ENCODE data around the gene FOXP1.
A peak's percentile ranks its signal among the peaks of the same experiment; 100 is the strongest.

Gene FOXP1

DNA sequence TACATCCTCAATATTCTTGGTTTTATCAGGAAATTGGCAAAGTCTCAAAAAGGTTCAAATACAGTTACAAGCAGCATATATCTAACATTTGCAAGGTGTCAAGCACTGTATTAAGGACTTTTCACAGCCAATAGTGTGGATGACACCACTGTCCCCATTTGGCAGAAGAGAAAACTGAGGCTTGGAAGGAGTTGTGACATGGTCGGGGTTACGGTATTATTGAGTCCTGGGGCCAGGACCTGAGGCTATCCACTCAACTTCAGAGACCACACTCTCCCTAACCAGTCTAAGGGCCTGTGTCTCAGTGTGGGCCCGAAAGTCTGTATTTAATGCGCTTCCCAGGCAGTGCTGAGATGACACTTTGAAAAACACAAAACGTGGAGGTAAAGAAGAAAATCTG, 99.1 kb downstream of the FOXP1 start:
- H3K4me1 ChIP-seq (ENCODE audit: control insufficient read depth, insufficient read depth, low read length) = peaks cover 25% of the 10 kb centered on the region
- no peak overlapping the region for H3K9ac ChIP-seq (ENCODE audit: low read depth, low read length)
- no peaks in the 10 kb centered on the region for H3K36me3 ChIP-seq (ENCODE audit: control insufficient read depth, insufficient read depth, low read length)
- H3K9me3 ChIP-seq (ENCODE audit: control insufficient read depth, insufficient read depth, low read length) = no peaks in the 10 kb centered on the region
- no peak overlapping the region for H3K27ac ChIP-seq (ENCODE audit: low read depth, low read length)
- no peaks in the 10 kb centered on the region for H3K27me3 ChIP-seq (ENCODE audit: control insufficient read depth, insufficient read depth, low read length)
- H3K4me3 ChIP-seq (ENCODE audit: low read depth, low read length) = no peak overlapping the region

DNA sequence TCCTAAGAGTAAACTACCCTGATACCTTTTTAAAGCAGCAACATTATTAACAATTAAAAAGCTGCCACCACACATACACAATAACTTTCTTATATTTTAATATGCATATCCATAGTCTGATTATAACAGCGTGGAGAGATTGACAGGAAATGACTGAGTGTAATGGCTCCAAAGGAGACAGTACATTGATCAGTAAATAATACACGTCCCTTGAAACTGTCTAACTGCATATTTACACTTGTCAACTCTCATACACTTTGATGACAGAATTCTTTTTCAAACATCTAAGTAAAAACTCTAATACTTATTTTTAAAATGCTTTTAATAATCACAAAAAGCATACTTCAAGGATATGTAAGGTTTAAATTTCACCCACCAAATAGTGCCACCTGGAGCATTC, 99.5 kb downstream of the FOXP1 start:
- no peaks in the 10 kb centered on the region for H3K27me3 ChIP-seq (ENCODE audit: control insufficient read depth, insufficient read depth, low read length)
- H3K9ac ChIP-seq (ENCODE audit: low read depth, low read length) = no peak overlapping the region
- no peak overlapping the region for H3K4me3 ChIP-seq (ENCODE audit: low read depth, low read length)
- no peak overlapping the region for H3K27ac ChIP-seq (ENCODE audit: low read depth, low read length)
- H3K36me3 ChIP-seq (ENCODE audit: control insufficient read depth, insufficient read depth, low read length) = no peaks in the 10 kb centered on the region
- peaks cover 21% of the 10 kb centered on the region for H3K4me1 ChIP-seq (ENCODE audit: control insufficient read depth, insufficient read depth, low read length)
- no peaks in the 10 kb centered on the region for H3K9me3 ChIP-seq (ENCODE audit: control insufficient read depth, insufficient read depth, low read length)

DNA sequence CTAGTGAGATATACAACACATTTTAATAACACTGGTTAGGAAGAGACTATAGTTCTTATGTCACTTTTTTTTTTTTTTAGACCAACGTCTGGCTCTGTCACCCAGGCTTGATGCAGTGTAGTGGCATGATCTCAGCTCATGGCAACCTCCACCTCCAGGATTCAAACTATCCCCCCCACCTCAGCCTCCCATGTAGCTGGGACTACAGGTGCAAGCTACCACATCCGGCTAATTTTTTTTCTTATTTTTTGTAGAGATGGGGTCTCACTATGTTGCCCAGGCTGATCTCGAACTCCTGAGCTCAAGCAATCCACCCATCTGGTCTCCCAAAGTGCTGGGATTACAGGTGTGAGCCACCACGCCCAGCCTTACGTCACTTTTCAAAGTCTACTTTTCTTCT, 100.8 kb downstream of the FOXP1 start:
- no peak overlapping the region for H3K27ac ChIP-seq (ENCODE audit: low read depth, low read length)
- no peaks in the 10 kb centered on the region for H3K9me3 ChIP-seq (ENCODE audit: control insufficient read depth, insufficient read depth, low read length)
- no peak overlapping the region for H3K4me3 ChIP-seq (ENCODE audit: low read depth, low read length)
- no peaks in the 10 kb centered on the region for H3K36me3 ChIP-seq (ENCODE audit: control insufficient read depth, insufficient read depth, low read length)
- H3K4me1 ChIP-seq (ENCODE audit: control insufficient read depth, insufficient read depth, low read length) = peaks cover 18% of the 10 kb centered on the region
- H3K27me3 ChIP-seq (ENCODE audit: control insufficient read depth, insufficient read depth, low read length) = no peaks in the 10 kb centered on the region
- H3K9ac ChIP-seq (ENCODE audit: low read depth, low read length) = no peak overlapping the region

DNA sequence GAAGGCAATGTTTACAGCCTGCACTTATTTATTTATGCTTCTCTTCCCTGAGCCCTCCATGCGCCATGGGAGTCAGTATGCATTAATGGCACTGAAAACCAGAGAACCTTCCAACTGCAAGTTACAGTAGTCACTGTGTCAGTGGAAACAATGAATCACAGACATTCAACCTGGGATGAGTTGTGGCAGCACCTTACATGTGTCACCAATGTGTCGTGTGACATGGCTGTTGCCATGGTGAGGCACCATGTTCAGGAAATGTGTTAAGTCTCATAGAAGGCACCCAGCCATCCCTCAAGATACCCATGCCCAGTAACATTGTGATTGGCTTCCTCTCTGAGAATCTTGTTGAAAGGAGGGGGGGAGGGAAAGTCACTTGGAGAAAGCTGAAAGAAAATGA, 105.0 kb downstream of the FOXP1 start:
- Histone ChIP-seq H3K9me3 (ENCODE audit: control insufficient read depth, insufficient read depth, low read length) (no peaks in the 10 kb centered on the region), H3K36me3 (ENCODE audit: control insufficient read depth, insufficient read depth, low read length) (no peaks in the 10 kb centered on the region), H3K4me1 (ENCODE audit: control insufficient read depth, insufficient read depth, low read length) (peaks cover 12% of the 10 kb centered on the region), H3K27me3 (ENCODE audit: control insufficient read depth, insufficient read depth, low read length) (no peaks in the 10 kb centered on the region), H3K9ac (ENCODE audit: low read depth, low read length) (no peak overlapping the region), H3K27ac (ENCODE audit: low read depth, low read length) (no peak overlapping the region), H3K4me3 (ENCODE audit: low read depth, low read length) (no peak overlapping the region)

DNA sequence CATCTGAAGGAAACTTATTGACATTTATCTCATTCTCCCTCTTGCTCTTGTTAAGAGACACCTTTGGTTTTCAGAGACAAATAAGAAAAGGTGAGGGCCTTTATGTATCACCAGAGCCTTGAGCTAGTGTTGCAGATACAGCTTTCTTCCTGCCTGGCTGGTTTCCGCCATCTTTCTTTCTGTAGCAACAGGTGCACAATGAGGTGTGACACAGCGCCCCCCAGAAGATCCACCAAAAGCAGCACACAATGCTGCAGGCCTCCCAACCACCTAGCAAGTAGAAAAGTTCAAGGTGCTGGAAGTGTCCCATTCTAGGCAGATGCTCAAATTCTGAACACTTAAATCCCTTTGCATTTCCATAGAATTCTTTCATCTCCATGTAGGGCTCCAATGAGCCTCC, 106.6 kb downstream of the FOXP1 start:
- H3K27ac ChIP-seq (ENCODE audit: low read depth, low read length) = no peak overlapping the region
- H3K36me3 ChIP-seq (ENCODE audit: control insufficient read depth, insufficient read depth, low read length) = no peaks in the 10 kb centered on the region
- H3K9me3 ChIP-seq (ENCODE audit: control insufficient read depth, insufficient read depth, low read length) = no peaks in the 10 kb centered on the region

DNA sequence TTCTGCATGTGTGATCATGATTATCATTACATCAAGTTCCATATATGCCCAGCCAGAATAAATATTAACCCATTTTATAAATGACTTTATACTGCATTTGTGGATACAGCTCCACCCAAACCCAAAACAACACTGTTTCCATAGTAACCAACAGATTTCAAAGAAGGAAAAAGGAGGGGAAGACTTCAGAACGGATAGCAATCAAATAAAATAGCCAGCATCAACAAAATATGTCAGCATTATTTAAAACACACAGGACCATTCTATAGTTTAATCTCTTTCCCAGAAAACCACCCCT, 114.4 kb downstream of the FOXP1 start:
- H3K27me3 ChIP-seq (ENCODE audit: control insufficient read depth, insufficient read depth, low read length) = no peaks in the 10 kb centered on the region
- H3K4me1 ChIP-seq (ENCODE audit: control insufficient read depth, insufficient read depth, low read length) = peaks cover 33% of the 10 kb centered on the region
- H3K27ac ChIP-seq (ENCODE audit: low read depth, low read length) = no peak overlapping the region
- H3K9ac ChIP-seq (ENCODE audit: low read depth, low read length) = no peak overlapping the region
- no peak overlapping the region for H3K4me3 ChIP-seq (ENCODE audit: low read depth, low read length)
- no peaks in the 10 kb centered on the region for H3K36me3 ChIP-seq (ENCODE audit: control insufficient read depth, insufficient read depth, low read length)
- H3K9me3 ChIP-seq (ENCODE audit: control insufficient read depth, insufficient read depth, low read length) = no peaks in the 10 kb centered on the region

More for the DNA sequence above, 106.6 kb downstream of the FOXP1 start:
- no peak overlapping the region for H3K9ac ChIP-seq (ENCODE audit: low read depth, low read length)
- H3K4me1 ChIP-seq (ENCODE audit: control insufficient read depth, insufficient read depth, low read length) = peaks cover 10% of the 10 kb centered on the region
- no peaks in the 10 kb centered on the region for H3K27me3 ChIP-seq (ENCODE audit: control insufficient read depth, insufficient read depth, low read length)
- H3K4me3 ChIP-seq (ENCODE audit: low read depth, low read length) = no peak overlapping the region

DNA sequence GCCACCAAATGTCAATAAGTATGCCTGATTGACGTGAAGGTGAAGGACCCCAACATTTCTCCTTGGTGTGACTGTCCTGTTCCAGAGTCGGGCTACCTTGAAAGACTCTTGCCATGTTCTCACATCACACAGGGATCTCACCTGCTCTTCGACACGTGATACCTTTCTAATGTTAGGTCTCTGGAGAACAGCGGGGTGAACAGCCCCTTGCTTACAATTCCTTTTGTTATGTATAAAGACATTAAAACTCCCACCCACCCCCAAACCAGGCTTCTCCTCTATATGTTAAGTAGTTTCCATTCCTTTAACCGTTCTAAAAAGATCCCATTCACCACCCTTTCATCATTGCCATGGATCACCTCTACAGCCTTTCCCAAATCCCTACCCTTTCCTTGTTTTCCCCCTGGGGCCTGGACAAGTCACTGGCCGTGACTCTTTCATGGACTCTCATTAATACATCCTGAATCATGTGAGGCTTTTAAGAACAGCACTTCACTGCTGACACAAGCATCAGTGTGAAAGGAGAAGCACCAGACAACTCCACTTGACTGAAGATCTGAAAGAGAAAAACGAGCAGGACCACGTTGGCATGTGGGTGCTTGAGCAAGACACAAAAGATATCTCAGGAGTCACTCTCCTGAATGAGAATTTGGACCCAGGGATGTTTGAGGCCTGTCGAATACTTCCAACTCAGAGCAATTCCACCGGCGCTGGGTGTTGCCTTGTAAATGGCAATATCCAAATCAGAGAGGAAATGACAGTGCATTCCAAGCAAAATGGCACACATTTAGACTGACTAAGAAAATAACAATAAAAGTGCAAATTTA, 115.0 kb downstream of the FOXP1 start:
- peaks cover 33% of the 10 kb centered on the region for H3K4me1 ChIP-seq (ENCODE audit: control insufficient read depth, insufficient read depth, low read length)
- no peaks in the 10 kb centered on the region for H3K9me3 ChIP-seq (ENCODE audit: control insufficient read depth, insufficient read depth, low read length)
- no peaks in the 10 kb centered on the region for H3K27me3 ChIP-seq (ENCODE audit: control insufficient read depth, insufficient read depth, low read length)
- H3K9ac ChIP-seq (ENCODE audit: low read depth, low read length) = no peak overlapping the region
- H3K4me3 ChIP-seq (ENCODE audit: low read depth, low read length) = 0 out of 2 replicates have a peak overlapping the region, but pooled peaks have one; percentile 9
- peak overlapping the region; percentile 68 for H3K27ac ChIP-seq (ENCODE audit: low read depth, low read length)
- no peaks in the 10 kb centered on the region for H3K36me3 ChIP-seq (ENCODE audit: control insufficient read depth, insufficient read depth, low read length)

DNA sequence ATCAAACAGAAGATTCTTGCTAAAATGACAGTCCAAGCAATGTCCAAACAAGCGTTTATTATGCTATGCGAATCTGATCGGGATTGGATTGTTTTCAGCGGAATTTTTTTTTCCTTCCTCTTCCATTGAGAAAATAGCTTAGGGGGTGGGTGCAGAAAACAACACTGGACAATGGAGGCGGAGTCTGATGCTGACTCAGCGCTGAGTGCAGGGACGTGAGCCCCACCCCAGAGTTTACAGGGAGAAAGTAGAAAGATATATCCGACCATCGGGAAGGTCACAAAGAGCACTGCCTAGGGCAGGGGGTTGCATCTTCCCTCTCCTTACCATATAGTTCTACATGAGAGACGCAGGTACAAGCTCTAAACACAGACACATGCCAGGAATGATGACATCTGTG, 117.0 kb downstream of the FOXP1 start:
- H3K9me3 ChIP-seq (ENCODE audit: control insufficient read depth, insufficient read depth, low read length) = no peaks in the 10 kb centered on the region
- no peaks in the 10 kb centered on the region for H3K36me3 ChIP-seq (ENCODE audit: control insufficient read depth, insufficient read depth, low read length)
- H3K4me1 ChIP-seq (ENCODE audit: control insufficient read depth, insufficient read depth, low read length) = peaks cover 37% of the 10 kb centered on the region
- H3K4me3 ChIP-seq (ENCODE audit: low read depth, low read length) = no peak overlapping the region
- H3K27ac ChIP-seq (ENCODE audit: low read depth, low read length) = no peak overlapping the region
- H3K27me3 ChIP-seq (ENCODE audit: control insufficient read depth, insufficient read depth, low read length) = no peaks in the 10 kb centered on the region
- H3K9ac ChIP-seq (ENCODE audit: low read depth, low read length) = no peak overlapping the region

DNA sequence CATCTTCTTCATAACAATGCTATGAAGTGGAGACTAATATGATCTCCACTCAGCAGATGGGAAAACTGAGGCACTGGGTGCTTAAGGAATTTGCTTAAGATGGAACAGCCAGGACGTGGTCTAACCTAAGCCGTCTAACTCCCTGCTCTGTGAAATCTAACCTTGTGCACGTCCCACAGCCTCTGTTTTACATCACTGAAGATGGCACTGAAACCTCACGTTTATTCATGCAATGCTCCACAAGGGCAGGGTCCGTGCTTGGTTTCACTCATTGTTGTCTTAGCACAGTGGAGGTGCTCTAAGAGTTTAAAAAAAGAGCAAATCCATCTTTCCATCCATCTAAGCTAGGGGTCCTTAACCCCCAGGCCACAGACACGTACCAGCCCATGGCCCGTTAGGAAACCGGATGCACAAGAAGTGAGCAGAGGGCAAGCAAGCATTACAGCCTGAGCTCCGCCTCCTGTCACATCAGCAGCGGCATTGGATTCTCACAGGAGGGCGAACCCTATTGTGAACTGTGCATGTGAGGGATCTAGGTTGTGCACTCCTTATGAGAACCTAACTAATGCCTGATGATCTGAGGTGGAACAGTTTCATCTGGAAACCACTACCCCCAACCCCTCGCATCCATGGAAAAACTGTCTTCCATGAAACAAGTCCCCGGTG, 118.0 kb downstream of the FOXP1 start:
- Histone ChIP-seq H3K9me3 (ENCODE audit: control insufficient read depth, insufficient read depth, low read length) (no peaks in the 10 kb centered on the region), H3K9ac (ENCODE audit: low read depth, low read length) (no peak overlapping the region), H3K27me3 (ENCODE audit: control insufficient read depth, insufficient read depth, low read length) (no peaks in the 10 kb centered on the region), H3K36me3 (ENCODE audit: control insufficient read depth, insufficient read depth, low read length) (no peaks in the 10 kb centered on the region), H3K4me1 (ENCODE audit: control insufficient read depth, insufficient read depth, low read length) (peaks cover 37% of the 10 kb centered on the region), H3K4me3 (ENCODE audit: low read depth, low read length) (no peak overlapping the region), H3K27ac (ENCODE audit: low read depth, low read length) (no peak overlapping the region)

DNA sequence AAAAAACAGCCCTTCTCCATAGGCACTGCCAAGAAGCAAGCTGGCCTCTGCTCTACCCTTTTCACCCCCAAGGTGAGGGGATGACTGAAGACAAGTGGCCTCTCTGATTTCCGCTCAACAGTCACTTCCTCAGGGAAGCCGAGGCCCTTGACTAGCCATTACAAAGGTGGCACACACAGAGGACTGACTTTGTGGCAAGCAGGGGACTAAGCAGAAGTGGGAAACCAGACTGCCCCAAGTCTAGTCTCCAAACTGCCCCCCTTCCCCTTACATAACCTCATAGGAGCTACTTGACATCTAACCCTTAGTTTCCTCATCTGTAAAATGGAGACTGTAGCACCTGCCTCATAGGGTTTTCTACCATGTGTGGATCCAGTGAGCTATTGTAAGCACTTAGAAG, 118.9 kb downstream of the FOXP1 start:
- no peaks in the 10 kb centered on the region for H3K27me3 ChIP-seq (ENCODE audit: control insufficient read depth, insufficient read depth, low read length)
- peaks cover 35% of the 10 kb centered on the region for H3K4me1 ChIP-seq (ENCODE audit: control insufficient read depth, insufficient read depth, low read length)
- H3K4me3 ChIP-seq (ENCODE audit: low read depth, low read length) = no peak overlapping the region
- no peaks in the 10 kb centered on the region for H3K9me3 ChIP-seq (ENCODE audit: control insufficient read depth, insufficient read depth, low read length)
- H3K36me3 ChIP-seq (ENCODE audit: control insufficient read depth, insufficient read depth, low read length) = no peaks in the 10 kb centered on the region
- H3K9ac ChIP-seq (ENCODE audit: low read depth, low read length) = no peak overlapping the region
- no peak overlapping the region for H3K27ac ChIP-seq (ENCODE audit: low read depth, low read length)

DNA sequence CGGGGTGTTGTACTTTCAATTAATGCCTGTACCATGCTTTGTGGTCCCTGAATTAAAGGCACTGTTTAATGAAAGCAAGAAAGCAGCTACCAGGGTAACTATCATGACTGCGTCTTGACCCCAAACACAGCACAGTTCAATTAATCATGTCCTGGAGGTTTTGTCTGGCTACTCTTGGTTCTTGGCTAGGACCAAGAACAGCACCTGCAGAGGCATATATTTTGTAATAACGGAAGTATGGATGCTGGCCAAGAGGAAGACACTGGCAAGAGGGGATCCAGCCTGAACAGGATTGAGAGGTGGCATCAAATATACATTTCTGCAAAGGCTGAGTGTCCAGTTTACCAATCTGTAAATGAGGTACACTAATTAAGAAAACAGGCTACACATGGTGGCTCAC, 119.9 kb downstream of the FOXP1 start:
- Histone ChIP-seq H3K36me3 (ENCODE audit: control insufficient read depth, insufficient read depth, low read length) (no peaks in the 10 kb centered on the region), H3K27me3 (ENCODE audit: control insufficient read depth, insufficient read depth, low read length) (no peaks in the 10 kb centered on the region), H3K27ac (ENCODE audit: low read depth, low read length) (no peak overlapping the region), H3K4me3 (ENCODE audit: low read depth, low read length) (no peak overlapping the region), H3K4me1 (ENCODE audit: control insufficient read depth, insufficient read depth, low read length) (peaks cover 25% of the 10 kb centered on the region), H3K9ac (ENCODE audit: low read depth, low read length) (no peak overlapping the region), H3K9me3 (ENCODE audit: control insufficient read depth, insufficient read depth, low read length) (no peaks in the 10 kb centered on the region)
